Keratinocyte (primary cell): Measurements from ENCODE around the gene ACTN4. TPM values are rescaled to one million over a fixed set of nuclear protein-coding genes. Genes with fewer than 3 reads are reported as not detected.
"Not testable (repeated sequence)": the region's sequence is repeated elsewhere in the genome, so short reads cannot be mapped to it uniquely, and the experiment has no call there.

Experiments used
- DNase-seq: peaks from one replicate; pipeline ENCODE4 v3.0.0-alpha.2; 2011; ENCODE audit warnings: low read depth, missing footprints, low spot score
- FAIRE-seq: peaks from 2 replicates; lab custom pipeline; 2011; peaks lifted over from hg19 to GRCh38; lab: Jason Lieb, UNC
- H2AFZ ChIP-seq: 2 replicates; pipeline ENCODE4 v1.6.0; 2012; ENCODE audit warnings: low read length, control low read depth, inconsistent platforms; ENCODE audit not compliant: control insufficient read depth
- H3K27ac ChIP-seq: 2 replicates; pipeline ENCODE4 v1.5.1; 2011; ENCODE audit warnings: low read length; ENCODE audit not compliant: control insufficient read depth, insufficient read depth
- H3K27me3 ChIP-seq: 3 replicates; pipeline ENCODE4 v1.6.0; 2011; ENCODE audit warnings: low read length; ENCODE audit not compliant: control insufficient read depth, insufficient read depth; ENCODE audit errors: extremely low read depth
- H3K36me3 ChIP-seq, 2 experiments: 2 replicates in 1 of 2; 3 replicates in 1 of 2; pipeline ENCODE4 v1.5.1; 2011; ENCODE audit warnings: low read length in 2 of 2, mild to moderate bottlenecking in 1 of 2; ENCODE audit not compliant: control insufficient read depth in 2 of 2, insufficient read depth in 2 of 2; ENCODE audit errors: extremely low read depth in 1 of 2
- H3K4me1 ChIP-seq: 3 replicates; pipeline ENCODE4 v1.5.1; 2011; ENCODE audit warnings: low read length; ENCODE audit not compliant: control insufficient read depth, insufficient read depth; ENCODE audit errors: extremely low read depth
- H3K4me2 ChIP-seq: 3 replicates; pipeline ENCODE4 v1.6.0; 2011; ENCODE audit warnings: low read depth, low read length; ENCODE audit not compliant: control insufficient read depth, insufficient read depth; ENCODE audit errors: extremely low read depth
- H3K4me3 ChIP-seq, 3 experiments: fragments of 200-600 bp in 1 of 3; sonication (generic) in 1 of 3; 2 replicates in 2 of 3; 3 replicates in 1 of 3; pipeline ENCODE4 v1.5.1; 2011 to 2016; ENCODE audit warnings: low read length in 3 of 3, mild to moderate bottlenecking in 3 of 3, control low read depth in 2 of 3, inconsistent platforms in 1 of 3, low read depth in 1 of 3, mixed read lengths in 1 of 3, mixed run types in 1 of 3, moderate library complexity in 1 of 3; ENCODE audit not compliant: control insufficient read depth in 2 of 3, insufficient read depth in 2 of 3; ENCODE audit errors: extremely low read depth in 1 of 3
- H3K79me2 ChIP-seq: 2 replicates; pipeline ENCODE4 v1.6.0; 2012; ENCODE audit warnings: low read length; ENCODE audit not compliant: control insufficient read depth, insufficient read depth
- H3K9ac ChIP-seq: 3 replicates; pipeline ENCODE4 v1.6.0; 2011; ENCODE audit warnings: low read length; ENCODE audit not compliant: control insufficient read depth, insufficient read depth; ENCODE audit errors: extremely low read depth
- H3K9me1 ChIP-seq: 3 replicates; pipeline ENCODE4 v1.6.0; 2011; ENCODE audit warnings: low read length; ENCODE audit not compliant: control insufficient read depth, insufficient read depth; ENCODE audit errors: extremely low read depth
- H3K9me3 ChIP-seq: 2 replicates; pipeline ENCODE4 v1.5.1; 2012; ENCODE audit warnings: low read depth, low read length; ENCODE audit not compliant: control insufficient read depth
- H4K20me1 ChIP-seq: 3 replicates; pipeline ENCODE4 v1.6.0; 2011; ENCODE audit warnings: low read length; ENCODE audit not compliant: control insufficient read depth, insufficient read depth; ENCODE audit errors: extremely low read depth
- CTCF ChIP-seq, 3 experiments: IDR thresholded peaks in 1 of 3; conservative IDR thresholded peaks in 1 of 3; optimal IDR thresholded peaks in 1 of 3; 2 replicates in 2 of 3; 3 replicates in 1 of 3; pipeline versions ENCODE3 to v1.5.1; 2011; ENCODE audit warnings: low read length in 3 of 3, mild to moderate bottlenecking in 3 of 3, moderate library complexity in 2 of 3, control low read depth in 1 of 3, inconsistent platforms in 1 of 3; ENCODE audit not compliant: insufficient read depth in 2 of 3; ENCODE audit errors: extremely low read depth in 1 of 3
- EZH2 ChIP-seq: IDR thresholded peaks from one replicate; pipeline ENCODE4 v1.6.1; 2012; ENCODE audit warnings: inconsistent platforms, mild to moderate bottlenecking, low read length, moderate library complexity
- dilution Hi-C: fragments of 300-500 bp; cut with MboI; formaldehyde crosslinking; loops from one replicate; pipeline ENCODE4 v1.7.0; 2020; ENCODE audit warnings: low sequenced_read_pairs; ENCODE audit not compliant: extremely low pct_ligation_motif_present
- polyA plus RNA-seq, 5 experiments: library from polyadenylated mRNA; depleted of rRNA in 3 of 5; stranded (reverse) in 3 of 5; stranded (forward) in 1 of 5; unstranded in 1 of 5; fragments of >200 nt; gene quantifications; 1 replicate in 1 of 5; 2 replicates in 3 of 5; 3 replicates in 1 of 5; pipeline versions ENCODE4 v1.2.1 to v1.2.3, GENCODE V29; 2011 to 2012; ENCODE audit warnings: missing spikeins in 2 of 5, low read depth in 1 of 5, low replicate concordance in 1 of 5

The ACTN4 gene
- polyA plus RNA-seq, 1 donor (not counting 4 experiments of a cell fraction or from before 2014, with no cell fraction given) = 463 TPM

GRCh38 chr19:38629568-38629967 lies 17.9 kb upstream of the ACTN4 start:
- H3K4me2 ChIP-seq = no peak overlapping the region
- peaks cover 28 to 29% of the 10 kb centered on the region in 2 experiments for H3K36me3 ChIP-seq
- TF ChIP-seq CTCF (optimal IDR thresholded peaks at IDR 0.05 in 1 of 3, IDR thresholded peaks at IDR 0.05 in 1 of 3, conservative IDR thresholded peaks at IDR 0.05 in 1 of 3; ENCODE audit: extremely low read depth in 1 of 3, insufficient read depth in 2 of 3, low read length in 3 of 3) (no peak), EZH2 (no peak)
- no peak overlapping the region for H2AFZ ChIP-seq
- no peak overlapping the region for H3K27ac ChIP-seq
- H3K4me1 ChIP-seq = peaks cover under 1% of the 10 kb centered on the region
- no peak for FAIRE-seq
- no peaks in the 10 kb centered on the region for H3K9me1 ChIP-seq
- dilution Hi-C loops = no loop called here
- no peak for DNase-seq
- H4K20me1 ChIP-seq = no peaks in the 10 kb centered on the region
- no peak overlapping the region for H3K9ac ChIP-seq
- no peaks in the 10 kb centered on the region for H3K79me2 ChIP-seq
- no peak overlapping the region for H3K4me3 ChIP-seq
- H3K9me3 ChIP-seq = no peaks in the 10 kb centered on the region
- no peaks in the 10 kb centered on the region for H3K27me3 ChIP-seq

- dilution Hi-C loops, H2AFZ ChIP-seq, H3K27me3 ChIP-seq, H3K79me2 ChIP-seq, H3K9ac ChIP-seq, H3K4me3 ChIP-seq, H3K4me2 ChIP-seq, H3K9me1 ChIP-seq, DNase-seq, H4K20me1 ChIP-seq, H3K27ac ChIP-seq, H3K9me3 ChIP-seq: not testable (repeated sequence)
- H3K36me3 ChIP-seq = peaks cover 23 to 38% of the 10 kb centered on the region in 2 experiments
- peak; percentile 34 for FAIRE-seq
- peaks cover 14% of the 10 kb centered on the region for H3K4me1 ChIP-seq
Measured at GRCh38 chr19:38631301-38631700, 16.1 kb upstream of the ACTN4 start.

GRCh38 chr19:38631811-38632475 lies 15.5 kb upstream of the ACTN4 start:
- FAIRE-seq, H3K27me3 ChIP-seq, H2AFZ ChIP-seq, H3K4me3 ChIP-seq, DNase-seq, H3K9me1 ChIP-seq, H3K9ac ChIP-seq, H3K79me2 ChIP-seq, H3K4me2 ChIP-seq, H3K9me3 ChIP-seq, dilution Hi-C loops, H4K20me1 ChIP-seq, H3K27ac ChIP-seq: not testable (repeated sequence)
- H3K4me1 ChIP-seq = peaks cover 19% of the 10 kb centered on the region
- peaks cover 20 to 34% of the 10 kb centered on the region in 2 experiments for H3K36me3 ChIP-seq
